GM21825 (cell line): ENCODE data around the gene GRIK2.

Source experiments
- ATAC-seq: cut with Tn5 transposase; IDR thresholded peaks from one replicate; pipeline ENCODE4 v1.9.1; 2021; ENCODE audit warnings: mild to moderate bottlenecking, moderate library complexity; ENCODE audit not compliant: unreplicated experiment

GRIK2 gene

GRCh38 chr6:102114402-102114801 lies 720.9 kb downstream of the GRIK2 start:
- no peak for ATAC-seq

GRCh38 chr6:102115911-102116310 lies 722.4 kb downstream of the GRIK2 start:
- ATAC-seq, result no peak

GRCh38 chr6:102118034-102118433 lies 724.5 kb downstream of the GRIK2 start:
- ATAC-seq, result no peak
